Left lung (tissue), 10 donors: ENCODE measurements around the gene ANO3. TPM values are rescaled to one million over a fixed set of nuclear protein-coding genes. Genes with fewer than 3 reads are reported as not detected.
"Not testable (repeated sequence)": the region's sequence is repeated elsewhere in the genome, so short reads cannot be mapped to it uniquely, and the experiment has no call there.

Source experiments
- ATAC-seq: fragments of 200-7000 bp; cut with Tn5 transposase; one replicate; pipeline ENCODE4 v1.9.1; 2020; ENCODE audit warnings: moderate library complexity
- DNase-seq, 4 donors: peaks; one replicate each; pipeline ENCODE4 v3.0.0-alpha.2; 2013 to 2020
- H3K27ac ChIP-seq, 2 donors: fragments of 200-600 bp; sonication (generic) in 1 of 2; one replicate each; pipeline versions ENCODE4 v1.5.0 to v1.8.0; 2020 to 2021
- H3K27me3 ChIP-seq, 2 donors: fragments of 200-600 bp; sonication (generic) in 1 of 2; one replicate each; pipeline versions ENCODE4 v1.5.0 to v1.8.0; 2020 to 2021
- H3K36me3 ChIP-seq, 2 donors: fragments of 200-600 bp; sonication (generic) in 1 of 2; one replicate each; pipeline versions ENCODE4 v1.5.0 to v1.8.0; 2020 to 2021
- H3K4me1 ChIP-seq, 2 donors: fragments of 200-600 bp; one replicate each; pipeline ENCODE4 v1.8.0; 2021
- H3K4me3 ChIP-seq, 2 donors: fragments of 200-600 bp; sonication (generic) in 1 of 2; one replicate each; pipeline versions ENCODE4 v1.5.0 to v1.8.0; 2020 to 2021; ENCODE audit warnings: mild to moderate bottlenecking in 1 of 2
- H3K9me3 ChIP-seq, 2 donors: fragments of 200-600 bp; sonication (generic) in 1 of 2; one replicate each; pipeline versions ENCODE4 v1.5.0 to v1.8.0; 2020 to 2021
- intact Hi-C, 2 donors: fragments of 100-400 bp; cut with DNase I; formaldehyde crosslinking; loops; one replicate each; pipeline versions ENCODE4 v1.11.2 to v1.14.2; 2022
- polyA plus RNA-seq, 6 donors: library from polyadenylated mRNA; unstranded; fragments of 120-200 nt; gene quantifications; one replicate each; pipeline ENCODE4 v1.2.1, GENCODE V29; 2013; ENCODE audit not compliant: insufficient read length in 6 of 6
- total RNA-seq, 2 donors: library from RNA; stranded (reverse); fragmentation: NEBNext Ultra II Directional; extraction: Animal tissue kit (Norgen Biotek cat#: 25700); gene quantifications; one replicate each; pipeline ENCODE4 v1.2.1, GENCODE V29; 2021
- TF ChIP-seq, protein P1 (sequence below), 2 donors: fragments of 200-600 bp; sonication (generic) in 1 of 2; IDR thresholded peaks; one replicate each; pipeline versions ENCODE4 v1.5.0 to v1.8.0; 2021; ENCODE audit warnings: antibody characterized with exemption in 2 of 2
- donor health status: DM: no; HTN: yes; CAD: no.
- donor health status: DM: no; HTN: no; CAD: no.

ANO3 gene
- total and polyA plus RNA-seq, 8 donors: 0.31 to 1.4 (median 0.56) TPM

DNA sequence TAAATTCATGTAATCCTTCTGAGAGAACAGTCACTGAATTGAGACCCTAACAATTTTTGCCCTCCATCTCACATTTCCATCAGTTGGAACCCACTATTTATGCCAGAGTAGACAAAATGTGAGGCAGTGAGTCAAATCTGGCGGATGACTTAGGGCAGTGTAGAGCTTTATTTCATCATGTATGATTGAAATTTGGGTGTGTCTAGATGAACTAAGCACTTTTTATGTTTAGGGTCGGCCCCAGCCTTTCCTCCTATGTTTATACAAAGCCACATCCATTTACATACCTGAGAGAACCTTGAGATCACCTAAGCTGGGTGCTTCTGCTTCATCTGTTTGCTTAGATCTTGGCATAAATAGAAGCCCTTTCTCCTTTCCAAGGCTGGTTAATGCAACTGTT lies 255.1 kb downstream of the ANO3 start:
- intact Hi-C loops: no loop called here
- Histone ChIP-seq H3K27ac (no peak overlapping the region), H3K4me1 (no peaks in the 10 kb centered on the region), H3K9me3 (peaks cover 0 to 1% of the 10 kb centered on the region in 2 donors), H3K4me3 (no peak overlapping the region), H3K27me3 (no peaks in the 10 kb centered on the region), H3K36me3 (no peaks in the 10 kb centered on the region)
- TF ChIP-seq, protein P1, sequence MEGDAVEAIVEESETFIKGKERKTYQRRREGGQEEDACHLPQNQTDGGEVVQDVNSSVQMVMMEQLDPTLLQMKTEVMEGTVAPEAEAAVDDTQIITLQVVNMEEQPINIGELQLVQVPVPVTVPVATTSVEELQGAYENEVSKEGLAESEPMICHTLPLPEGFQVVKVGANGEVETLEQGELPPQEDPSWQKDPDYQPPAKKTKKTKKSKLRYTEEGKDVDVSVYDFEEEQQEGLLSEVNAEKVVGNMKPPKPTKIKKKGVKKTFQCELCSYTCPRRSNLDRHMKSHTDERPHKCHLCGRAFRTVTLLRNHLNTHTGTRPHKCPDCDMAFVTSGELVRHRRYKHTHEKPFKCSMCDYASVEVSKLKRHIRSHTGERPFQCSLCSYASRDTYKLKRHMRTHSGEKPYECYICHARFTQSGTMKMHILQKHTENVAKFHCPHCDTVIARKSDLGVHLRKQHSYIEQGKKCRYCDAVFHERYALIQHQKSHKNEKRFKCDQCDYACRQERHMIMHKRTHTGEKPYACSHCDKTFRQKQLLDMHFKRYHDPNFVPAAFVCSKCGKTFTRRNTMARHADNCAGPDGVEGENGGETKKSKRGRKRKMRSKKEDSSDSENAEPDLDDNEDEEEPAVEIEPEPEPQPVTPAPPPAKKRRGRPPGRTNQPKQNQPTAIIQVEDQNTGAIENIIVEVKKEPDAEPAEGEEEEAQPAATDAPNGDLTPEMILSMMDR (IDR thresholded peaks at IDR 0.05): no peak
- DNase-seq (no peak), ATAC-seq (peak; percentile 33)

DNA sequence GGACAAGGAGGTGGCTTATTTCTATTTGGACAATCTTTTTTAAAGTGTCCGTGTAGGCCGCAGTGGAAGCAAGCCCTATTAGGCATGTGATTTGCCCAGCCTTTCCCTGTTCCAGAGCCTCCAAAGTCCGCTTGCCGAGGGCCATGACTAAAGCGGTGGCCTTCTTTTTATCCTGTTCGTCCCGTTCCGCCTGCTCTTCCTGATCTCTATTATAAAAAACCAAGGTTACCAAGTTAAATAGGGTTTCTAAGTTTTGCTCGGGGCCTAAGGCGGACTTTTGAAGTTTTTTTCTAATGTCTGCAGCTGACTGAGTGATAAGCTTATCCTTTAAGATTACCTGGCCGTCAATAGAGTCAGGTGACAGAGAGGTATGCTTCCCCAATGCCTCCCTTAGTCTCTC lies 261.8 kb downstream of the ANO3 start:
- no peak overlapping the region for H3K27ac ChIP-seq
- TF ChIP-seq, protein P1 (IDR thresholded peaks at IDR 0.05): no peak
- no peak overlapping the region for H3K4me3 ChIP-seq
- peaks cover 0 to 1% of the 10 kb centered on the region in 2 donors for H3K9me3 ChIP-seq
- intact Hi-C loops: no loop called here
- ATAC-seq (no peak), DNase-seq (no peak)
- H3K27me3 ChIP-seq: no peaks in the 10 kb centered on the region
- no peaks in the 10 kb centered on the region for H3K4me1 ChIP-seq
- no peaks in the 10 kb centered on the region for H3K36me3 ChIP-seq

DNA sequence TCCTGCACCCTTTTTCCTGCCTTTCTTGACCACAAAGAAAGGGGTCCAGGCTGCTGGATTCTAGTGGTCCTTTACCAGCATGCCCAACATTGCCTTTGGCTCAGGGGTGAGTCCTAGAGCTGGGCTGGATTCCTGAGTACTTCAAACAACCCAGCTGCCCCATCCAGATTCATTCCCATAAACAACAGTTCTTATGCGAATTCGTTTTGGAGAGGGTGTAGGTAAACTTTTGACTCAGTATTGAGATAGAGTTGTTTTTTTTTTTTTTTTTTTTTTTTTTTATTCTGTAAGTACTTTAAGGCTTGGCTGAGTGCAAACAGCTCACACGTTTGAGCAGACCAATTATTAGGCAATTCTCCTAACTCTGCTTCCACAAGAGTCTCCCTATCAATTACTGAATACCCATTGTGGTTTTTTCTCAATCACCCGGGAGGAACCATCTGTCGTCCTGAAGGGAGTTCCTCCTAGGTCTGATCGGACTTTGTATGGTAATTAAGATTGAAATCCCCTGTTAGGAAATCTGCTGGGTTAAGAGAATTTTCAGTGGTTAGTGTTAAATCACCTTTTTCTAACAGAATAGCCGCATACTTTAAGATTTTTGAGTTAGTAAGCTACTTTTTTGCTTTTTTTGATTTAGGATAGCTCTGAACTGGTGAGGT lies 263.4 kb downstream of the ANO3 start:
- H3K27ac ChIP-seq, H3K4me3 ChIP-seq, H3K4me1 ChIP-seq, H3K9me3 ChIP-seq, H3K27me3 ChIP-seq, H3K36me3 ChIP-seq, DNase-seq, ATAC-seq, intact Hi-C loops: not testable (repeated sequence)

DNA sequence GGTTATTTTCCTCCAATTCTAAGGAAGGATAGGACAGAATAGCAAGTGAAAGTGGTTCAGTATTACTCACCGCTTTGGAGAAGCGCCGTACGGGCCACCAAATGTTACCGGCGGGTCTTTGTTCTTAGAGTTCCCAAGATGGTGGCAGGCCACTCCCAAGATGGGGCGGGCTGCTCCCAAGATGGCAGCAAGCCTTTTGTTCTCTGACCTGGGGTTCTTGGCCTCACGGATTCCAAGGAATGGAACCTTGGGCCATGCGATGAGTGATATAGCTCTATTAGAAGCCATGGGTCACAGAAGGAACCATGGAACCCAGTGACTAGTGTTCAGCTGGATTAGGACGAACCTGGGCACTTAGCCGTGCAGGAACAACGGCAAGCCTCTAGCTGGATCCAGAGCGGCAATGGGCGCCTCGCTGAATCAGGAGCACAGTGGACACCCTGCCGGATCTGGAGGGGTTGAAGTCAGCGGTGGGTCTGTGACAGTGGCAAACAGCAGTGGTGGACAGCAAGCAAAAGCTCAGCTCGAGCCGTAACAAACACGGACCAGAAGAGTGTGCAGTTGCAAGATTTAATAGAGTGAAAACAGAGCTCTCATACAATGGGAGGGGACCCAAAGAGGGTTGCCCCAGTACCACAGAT lies 265.2 kb downstream of the ANO3 start:
- ATAC-seq, H3K27ac ChIP-seq, H3K4me3 ChIP-seq, H3K27me3 ChIP-seq, DNase-seq, H3K36me3 ChIP-seq, intact Hi-C loops, H3K4me1 ChIP-seq, H3K9me3 ChIP-seq: not testable (repeated sequence)

GRCh38 chr11:26597899-26598298 lies 266.0 kb downstream of the ANO3 start:
- ATAC-seq (no peak), DNase-seq (no peak)
- Histone ChIP-seq H3K27ac (no peak overlapping the region), H3K4me1 (no peaks in the 10 kb centered on the region), H3K4me3 (no peak overlapping the region), H3K27me3 (no peaks in the 10 kb centered on the region), H3K9me3 (no peaks in the 10 kb centered on the region), H3K36me3 (no peaks in the 10 kb centered on the region)
- TF ChIP-seq, protein P1 (IDR thresholded peaks at IDR 0.05): no peak
- intact Hi-C loops: no loop called here

DNA sequence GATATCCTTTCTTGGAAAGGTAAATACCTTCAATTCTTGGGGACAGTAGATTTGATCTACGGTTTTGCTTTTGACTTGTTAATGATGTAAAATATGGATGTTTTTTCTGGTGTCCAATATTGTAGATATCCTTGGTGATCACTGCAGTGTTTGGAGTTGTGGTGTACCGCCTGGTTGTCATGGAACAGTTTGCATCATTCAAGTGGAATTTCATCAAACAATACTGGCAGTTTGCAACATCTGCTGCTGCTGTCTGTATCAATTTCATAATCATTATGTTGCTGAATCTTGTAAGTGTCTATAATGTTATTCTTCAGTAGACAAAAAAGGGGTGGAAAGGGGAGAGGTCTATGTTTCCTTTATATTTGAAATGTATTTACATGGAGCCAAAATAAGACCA lies 267.5 kb downstream of the ANO3 start:
- intact Hi-C loops: no loop called here
- Histone ChIP-seq H3K36me3 (no peaks in the 10 kb centered on the region), H3K27ac (no peak overlapping the region), H3K4me3 (no peak overlapping the region), H3K27me3 (no peaks in the 10 kb centered on the region), H3K4me1 (no peaks in the 10 kb centered on the region), H3K9me3 (no peaks in the 10 kb centered on the region)
- ATAC-seq: no peak
- TF ChIP-seq, protein P1 (IDR thresholded peaks at IDR 0.05): no peak
- peak in 1 of 4 donors; percentile 56 for DNase-seq
